Measurements from ENCODE around the gene ZFR2. TPM values are rescaled to one million over a fixed set of nuclear protein-coding genes. Genes with fewer than 3 reads are reported as not detected.

Gene ZFR2
- total RNA-seq, 2 donors from 2014 or later: 10.2 TPM; not detected in 1

- no peaks in the 10 kb centered on the region for H3K4me1 ChIP-seq (replicated peaks)
- no peak overlapping the region for H3K4me3 ChIP-seq
- DNase-seq (ENCODE audit: low spot score): no peak
- no peaks in the 10 kb centered on the region for H3K9me3 ChIP-seq
- intact Hi-C loops (cut with DNase I): no loop called here
- no peaks in the 10 kb centered on the region for H3K27me3 ChIP-seq (replicated peaks; ENCODE audit: insufficient read depth)
- no peak overlapping the region for H3K27ac ChIP-seq
- WGBS: 83% methylated on average over 12 of the region's 12 CpGs
- TF ChIP-seq, protein P1, sequence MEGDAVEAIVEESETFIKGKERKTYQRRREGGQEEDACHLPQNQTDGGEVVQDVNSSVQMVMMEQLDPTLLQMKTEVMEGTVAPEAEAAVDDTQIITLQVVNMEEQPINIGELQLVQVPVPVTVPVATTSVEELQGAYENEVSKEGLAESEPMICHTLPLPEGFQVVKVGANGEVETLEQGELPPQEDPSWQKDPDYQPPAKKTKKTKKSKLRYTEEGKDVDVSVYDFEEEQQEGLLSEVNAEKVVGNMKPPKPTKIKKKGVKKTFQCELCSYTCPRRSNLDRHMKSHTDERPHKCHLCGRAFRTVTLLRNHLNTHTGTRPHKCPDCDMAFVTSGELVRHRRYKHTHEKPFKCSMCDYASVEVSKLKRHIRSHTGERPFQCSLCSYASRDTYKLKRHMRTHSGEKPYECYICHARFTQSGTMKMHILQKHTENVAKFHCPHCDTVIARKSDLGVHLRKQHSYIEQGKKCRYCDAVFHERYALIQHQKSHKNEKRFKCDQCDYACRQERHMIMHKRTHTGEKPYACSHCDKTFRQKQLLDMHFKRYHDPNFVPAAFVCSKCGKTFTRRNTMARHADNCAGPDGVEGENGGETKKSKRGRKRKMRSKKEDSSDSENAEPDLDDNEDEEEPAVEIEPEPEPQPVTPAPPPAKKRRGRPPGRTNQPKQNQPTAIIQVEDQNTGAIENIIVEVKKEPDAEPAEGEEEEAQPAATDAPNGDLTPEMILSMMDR (IDR thresholded peaks at IDR 0.05): no peak
- TF ChIP-seq POLR2AphosphoS5 (IDR thresholded peaks at IDR 0.05) (no peak), POLR2A (IDR thresholded peaks at IDR 0.05) (no peak)
- no peaks in the 10 kb centered on the region for H3K36me3 ChIP-seq
These were observed 94.9 kb downstream of the ZFR2 start for GRCh38 chr19:3773814-3774515.

- Histone ChIP-seq H3K9me3 (no peaks in the 10 kb centered on the region), H3K4me1 (replicated peaks) (no peaks in the 10 kb centered on the region), H3K27me3 (replicated peaks; ENCODE audit: insufficient read depth) (no peaks in the 10 kb centered on the region), H3K4me3 (no peak within 1 kb of the TSS), H3K36me3 (peaks cover 0 to 3% of the 10 kb centered on the region in 2 donors), H3K27ac (no peak within 1 kb of the TSS)
- TF ChIP-seq, protein P1 (IDR thresholded peaks at IDR 0.05): no peak
- no peak for TF ChIP-seq POLR2A (IDR thresholded peaks at IDR 0.05)
- TF ChIP-seq POLR2AphosphoS5 (IDR thresholded peaks at IDR 0.05): no peak
- intact Hi-C loops (cut with DNase I): no loop called here
- WGBS: 39% methylated on average over 18 of the region's 23 CpGs
- no peak for DNase-seq (ENCODE audit: low spot score)
These were observed 96.9 kb downstream of the ZFR2 start, which contains the start of gene RAX2 for GRCh38 chr19:3771906-3772455. RAX2 (minus strand) TSS chr19:3772228; CDS start chr19:3771742, 486 bp downstream.

DNA sequence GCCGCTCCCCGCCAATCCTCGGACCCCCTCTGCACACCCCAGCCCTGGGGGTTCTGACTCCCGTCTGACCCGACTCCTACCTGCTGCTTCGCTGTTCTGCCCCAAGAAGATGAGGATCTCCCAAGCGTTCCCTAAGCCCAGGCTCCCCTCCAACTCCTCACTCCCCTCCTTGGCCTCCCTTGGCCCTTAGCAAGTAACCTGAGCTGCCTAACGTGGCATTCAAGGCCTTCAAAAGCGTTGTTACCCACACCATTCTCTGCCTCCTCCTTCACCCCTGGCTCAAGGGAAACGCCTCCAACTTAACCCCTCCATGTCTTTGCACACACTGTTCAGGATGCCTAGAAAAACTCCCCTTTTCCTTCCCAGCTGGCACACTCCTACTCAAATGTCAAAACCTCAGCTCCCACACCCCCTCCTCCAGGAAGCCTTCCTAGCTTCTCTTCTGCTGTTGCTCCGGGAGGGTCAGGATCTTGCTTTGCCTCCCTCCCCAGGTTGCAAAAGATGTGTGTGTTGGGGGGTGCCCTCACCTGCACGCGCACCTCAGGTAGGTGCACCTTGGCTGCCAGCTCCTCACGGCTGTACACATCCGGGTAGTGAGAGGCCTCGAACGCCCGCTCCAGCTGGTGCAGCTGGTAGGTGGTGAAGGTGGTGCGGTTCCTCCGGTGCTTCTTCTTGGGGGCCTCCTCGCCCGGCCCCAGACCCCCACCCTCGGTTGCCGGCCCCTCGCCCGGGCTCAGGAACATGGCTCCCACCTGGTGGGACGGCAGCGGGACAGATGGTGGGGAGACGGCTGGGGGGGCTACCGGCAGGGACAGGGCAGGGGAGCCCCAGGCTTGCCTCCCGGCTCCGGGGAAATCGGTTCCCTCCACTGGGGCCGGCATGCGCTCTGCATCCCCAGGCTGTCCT is 97.6 kb downstream of the ZFR2 start:
- intact Hi-C loops (cut with DNase I): no loop called here
- 83% methylated on average over 32 of the region's 35 CpGs for WGBS

GRCh38 chr19:3770136-3770999 is 98.5 kb downstream of the ZFR2 start:
- no peak overlapping the region for H3K4me3 ChIP-seq
- DNase-seq (ENCODE audit: low spot score): no peak
- intact Hi-C loops (cut with DNase I): no loop called here
- TF ChIP-seq POLR2A (IDR thresholded peaks at IDR 0.05) (no peak), POLR2AphosphoS5 (IDR thresholded peaks at IDR 0.05) (no peak)
- TF ChIP-seq, protein P1 (IDR thresholded peaks at IDR 0.05): no peak
- WGBS: 71% methylated on average over 50 of the region's 53 CpGs
- H3K4me1 ChIP-seq (replicated peaks): no peaks in the 10 kb centered on the region
- H3K27ac ChIP-seq: no peak overlapping the region
- no peaks in the 10 kb centered on the region for H3K9me3 ChIP-seq
- peaks cover 0 to 5% of the 10 kb centered on the region in 2 donors for H3K36me3 ChIP-seq
- no peaks in the 10 kb centered on the region for H3K27me3 ChIP-seq (replicated peaks; ENCODE audit: insufficient read depth)

More for the DNA sequence above, 97.6 kb downstream of the ZFR2 start:
- DNase-seq (ENCODE audit: low spot score): no peak
- TF ChIP-seq, protein P1 (IDR thresholded peaks at IDR 0.05): no peak
- TF ChIP-seq POLR2AphosphoS5 (IDR thresholded peaks at IDR 0.05) (no peak), POLR2A (IDR thresholded peaks at IDR 0.05) (no peak)
- H3K27me3 ChIP-seq (replicated peaks; ENCODE audit: insufficient read depth): no peaks in the 10 kb centered on the region
- H3K36me3 ChIP-seq: peaks cover 0 to 3% of the 10 kb centered on the region in 2 donors
- no peak overlapping the region for H3K4me3 ChIP-seq
- no peak overlapping the region for H3K27ac ChIP-seq
- H3K9me3 ChIP-seq: no peaks in the 10 kb centered on the region
- no peaks in the 10 kb centered on the region for H3K4me1 ChIP-seq (replicated peaks)
